Kidney capillary endothelial cell (primary cell): Measurements from ENCODE around the gene THOC6.
"Not testable (repeated sequence)": the region's sequence is repeated elsewhere in the genome, so short reads cannot be mapped to it uniquely, and the experiment has no call there.

Experiments used
- DNase-seq: peaks from one replicate; pipeline ENCODE4 v3.0.0-alpha.2; 2018; ENCODE audit warnings: low spot score

The THOC6 gene

DNA sequence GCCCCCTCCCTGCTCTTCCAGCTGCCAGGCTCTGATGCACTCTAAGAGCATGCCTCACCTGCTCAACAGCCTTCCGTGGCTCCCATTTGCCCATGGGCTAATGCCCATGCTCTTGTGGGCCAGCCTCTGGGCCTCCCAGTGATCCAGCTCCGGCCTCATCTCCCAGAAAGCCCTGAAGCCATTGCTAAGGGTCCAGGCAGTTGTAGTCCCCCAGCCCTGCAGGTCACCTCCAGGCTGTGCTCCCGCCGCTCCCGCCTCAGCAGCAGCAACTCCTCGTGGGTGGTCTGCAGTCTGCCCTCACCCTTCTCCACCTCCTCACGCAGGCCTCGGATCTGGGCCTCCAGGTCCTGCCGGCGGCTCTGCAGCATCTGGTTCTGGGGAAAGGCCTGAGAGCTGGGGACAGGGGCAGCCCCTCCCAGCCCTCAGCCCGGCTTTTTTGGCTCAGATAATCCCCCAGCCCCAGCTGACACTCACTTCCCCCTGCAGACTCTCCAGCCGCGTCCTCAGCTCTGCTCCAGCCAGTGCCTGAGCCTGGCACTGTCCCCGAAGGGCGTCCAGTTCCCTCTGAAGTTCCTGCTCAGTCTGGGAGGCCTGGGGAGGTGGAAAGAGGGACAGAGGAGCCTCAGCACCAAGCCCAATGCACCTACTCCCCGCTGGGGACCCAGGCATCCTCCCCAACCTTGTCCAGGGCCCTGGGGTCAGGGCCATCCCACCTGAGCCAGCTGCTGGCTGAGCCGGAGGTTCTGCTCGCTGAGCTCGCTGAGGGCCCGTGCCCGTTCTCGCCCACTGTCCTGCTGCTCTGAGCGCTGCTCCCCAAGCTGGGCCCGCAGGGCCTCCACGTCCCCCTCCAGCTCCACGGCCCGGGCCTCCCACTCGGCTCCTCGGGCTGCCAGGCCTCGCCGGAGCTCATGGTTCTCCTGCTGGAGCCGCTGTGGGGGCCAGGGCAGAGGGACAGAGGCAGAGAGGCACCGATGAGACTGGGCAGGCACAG is 6.7 kb downstream of the THOC6 start:
- DNase-seq = no peak

DNA sequence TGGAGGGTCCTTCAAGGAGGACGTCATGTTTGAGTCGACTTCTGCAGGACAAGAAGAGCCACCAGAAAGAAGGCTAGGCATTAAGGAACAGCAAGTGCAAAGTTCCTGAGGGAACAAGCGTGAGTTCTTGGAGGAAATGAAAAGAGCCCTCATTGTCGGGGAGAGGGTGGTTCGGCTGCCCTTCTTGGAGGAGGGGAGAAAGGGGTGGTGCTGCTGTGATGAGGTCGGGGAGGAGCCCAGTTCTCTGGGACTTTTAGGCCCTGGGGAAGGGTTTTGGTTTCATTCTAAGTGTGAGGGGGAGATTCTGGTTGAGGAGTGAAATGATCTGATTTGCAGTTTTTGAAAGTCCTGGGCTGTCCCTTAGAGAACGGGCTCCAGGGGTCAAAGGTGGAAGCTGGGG is 8.8 kb downstream of the THOC6 start:
- no peak for DNase-seq

DNA sequence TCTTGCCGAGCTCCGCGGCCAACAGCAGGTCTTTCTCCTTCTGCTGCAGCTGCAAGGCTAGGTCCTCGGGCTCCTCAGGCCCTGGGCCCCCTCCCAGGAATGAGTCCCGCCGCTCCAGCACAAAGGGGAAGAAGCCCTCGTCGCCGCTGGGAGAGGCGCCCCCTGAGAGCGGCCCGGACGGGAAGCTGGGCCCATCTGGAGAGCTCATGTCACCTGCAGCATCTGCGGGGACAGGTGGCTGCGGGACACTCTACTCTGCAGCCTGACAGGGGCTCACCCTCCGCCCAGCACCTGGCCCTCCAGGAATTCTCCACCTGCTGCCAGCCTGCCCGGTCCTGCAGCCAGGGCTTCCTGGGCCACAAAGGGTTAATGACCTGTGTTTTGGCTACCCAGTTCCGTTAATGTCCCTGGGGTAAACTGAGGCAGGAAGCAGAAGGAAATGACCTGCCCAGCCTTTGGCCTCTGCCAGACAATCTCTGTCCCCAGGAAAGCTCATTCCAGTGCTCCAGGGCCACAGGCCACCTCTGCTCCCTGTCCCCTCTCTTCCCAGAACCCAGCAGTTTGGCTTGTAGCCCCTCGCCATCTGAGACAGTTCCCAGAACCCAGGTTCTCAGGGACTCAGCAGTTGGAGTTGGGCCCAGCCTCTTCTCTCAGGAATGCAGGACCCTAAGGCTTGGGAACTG is 11.6 kb downstream of the THOC6 start:
- no peak for DNase-seq

DNA sequence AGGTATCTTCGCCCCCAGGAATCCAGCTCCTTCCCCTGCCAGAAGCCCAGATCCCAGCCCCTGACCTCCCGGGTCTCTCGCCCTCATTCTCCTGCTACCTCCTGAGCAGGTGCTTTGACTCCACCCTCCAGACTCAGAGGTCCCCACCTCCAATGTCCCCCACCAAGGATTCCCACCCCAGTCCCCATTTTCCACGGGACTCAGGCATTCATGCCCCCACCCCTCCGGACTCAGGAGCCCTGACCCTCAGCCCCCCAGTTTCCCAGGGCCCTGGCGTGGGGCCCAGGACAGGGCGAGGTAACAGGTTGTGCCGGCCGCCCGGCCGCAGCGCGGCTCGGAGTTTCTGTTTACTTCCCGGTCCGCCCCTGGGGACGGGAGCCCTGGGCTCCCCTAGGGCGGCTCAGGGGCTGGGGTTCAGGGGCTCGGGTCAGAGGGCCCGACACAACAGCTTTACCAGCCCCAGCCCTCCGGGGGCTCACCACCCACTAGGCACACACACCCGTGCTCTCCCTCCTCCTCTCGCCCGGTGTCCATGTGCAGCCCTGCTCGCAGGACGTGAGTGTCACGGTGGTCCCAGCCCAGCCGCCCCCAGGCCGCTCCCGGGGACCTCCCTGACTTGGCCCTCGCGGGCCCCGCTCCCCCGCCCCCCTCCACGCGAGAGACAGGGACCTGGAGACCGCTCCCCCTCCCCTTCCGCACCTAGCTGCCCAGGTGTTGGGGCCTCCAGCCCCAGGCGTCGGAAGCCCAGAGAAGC is 12.3 kb downstream of the THOC6 start:
- DNase-seq = no peak

DNA sequence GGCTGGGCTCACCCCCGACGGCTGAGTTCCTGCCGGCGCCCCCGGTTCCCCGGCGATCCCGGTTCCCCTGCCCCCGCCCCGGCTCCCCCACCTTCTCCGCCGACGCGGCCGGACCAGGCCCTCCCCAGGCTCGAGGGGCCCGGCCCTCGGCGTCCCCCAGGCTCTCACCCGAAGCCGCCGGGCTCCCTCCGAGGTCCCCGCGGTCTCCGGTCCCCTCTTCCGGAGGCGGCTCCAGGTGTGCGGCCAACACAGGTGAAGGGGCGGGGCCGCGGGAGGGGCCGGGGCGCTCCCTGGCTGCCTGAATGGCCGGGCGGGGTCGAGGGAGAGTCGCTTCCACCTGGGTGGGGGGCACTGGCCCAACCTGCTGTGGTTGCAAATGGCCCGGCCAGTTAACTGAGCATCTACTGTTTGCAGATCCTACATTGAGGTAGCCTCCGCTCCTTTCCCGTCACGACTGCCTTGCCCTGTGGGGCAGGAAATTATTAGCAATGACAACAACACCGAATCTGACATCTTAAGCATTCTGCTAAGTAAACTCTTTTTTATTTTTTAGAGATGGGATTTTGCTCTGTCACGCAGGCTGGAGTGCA is 13.0 kb downstream of the THOC6 start, which contains the start of gene BICDL2:
BICDL2 (minus strand) TSS at position 219 of the 590 bp plus-strand sequence. CDS start 1,448 bp downstream, outside the sequence.
- DNase-seq = no peak

DNA sequence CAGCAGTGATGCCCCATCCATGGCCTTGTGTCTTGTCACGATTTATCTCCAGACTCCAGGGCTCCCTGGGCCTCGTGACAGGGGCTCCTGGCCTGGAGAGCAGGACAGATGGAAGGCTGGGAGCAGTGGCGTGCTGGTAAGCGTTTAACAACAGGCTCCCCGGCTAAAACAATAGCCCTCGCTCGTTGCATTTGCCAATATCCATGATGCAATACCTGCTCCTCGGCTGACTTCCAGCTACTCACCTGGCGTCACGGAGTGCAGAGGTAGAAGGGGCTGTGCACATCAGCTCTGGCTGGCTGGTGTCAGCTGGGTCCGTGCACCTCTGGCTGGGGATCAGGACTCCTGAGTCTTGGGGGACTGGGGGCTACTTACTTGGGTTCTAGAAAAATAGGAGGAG is 14.4 kb downstream of the THOC6 start:
- DNase-seq = no peak

DNA sequence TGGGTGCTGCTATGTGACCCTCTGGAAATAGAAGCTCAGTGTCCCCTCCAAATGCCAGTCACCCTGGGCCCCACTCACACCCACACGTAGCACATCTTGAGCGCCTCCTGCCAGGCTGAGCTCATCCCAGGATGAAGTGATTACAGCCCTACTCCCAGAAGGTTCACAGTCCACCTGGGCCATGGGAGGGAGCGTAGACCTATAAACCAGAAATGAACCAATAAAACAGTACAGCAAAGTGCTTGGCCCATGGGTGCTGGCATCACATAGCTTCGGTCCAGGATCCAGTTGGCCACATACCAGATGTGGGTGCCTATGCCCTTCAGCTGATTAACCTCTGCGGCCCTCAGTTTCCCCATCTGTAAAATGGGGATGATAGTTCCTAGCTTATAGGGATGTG is 15.1 kb downstream of the THOC6 start:
- DNase-seq = no peak

DNA sequence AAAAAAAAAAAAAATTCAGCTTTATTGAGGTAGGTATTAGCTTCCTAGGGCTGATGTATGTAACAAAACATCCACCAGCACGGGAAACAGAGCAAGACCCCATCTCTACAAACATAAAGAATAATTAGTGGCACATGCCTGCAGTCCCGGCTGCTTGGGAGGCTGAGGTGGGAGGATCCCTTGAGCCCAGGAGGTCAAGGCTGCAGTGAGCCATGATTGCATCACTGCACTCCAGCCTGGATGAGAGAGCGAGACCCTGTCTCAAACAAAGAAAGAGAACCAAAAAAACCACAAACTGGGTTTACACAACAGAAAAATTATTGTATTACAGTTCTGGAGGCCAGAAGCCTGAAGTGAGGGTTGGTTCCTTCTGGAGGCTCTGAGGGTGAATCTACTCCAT is 18.5 kb downstream of the THOC6 start:
- no peak for DNase-seq

DNA sequence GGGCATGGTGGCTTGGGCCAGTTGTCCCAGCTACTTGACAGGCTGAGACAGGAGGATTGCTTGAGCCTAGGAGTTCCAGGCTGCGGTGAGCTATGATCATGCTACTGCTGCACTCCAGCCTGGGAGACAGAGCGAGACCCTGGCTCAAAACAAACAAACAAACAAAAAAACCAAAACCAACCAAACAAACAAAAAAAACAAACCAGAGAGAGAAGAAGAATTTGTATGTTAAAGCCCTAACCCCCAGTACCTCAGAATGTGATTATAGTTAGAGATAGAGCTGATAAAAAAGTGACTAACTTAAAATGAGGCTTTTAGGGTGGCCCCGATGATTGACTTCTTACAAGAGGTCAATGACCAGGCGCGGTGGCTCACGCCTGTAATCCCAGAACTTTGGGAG is 20.9 kb downstream of the THOC6 start:
- DNase-seq = no peak

DNA sequence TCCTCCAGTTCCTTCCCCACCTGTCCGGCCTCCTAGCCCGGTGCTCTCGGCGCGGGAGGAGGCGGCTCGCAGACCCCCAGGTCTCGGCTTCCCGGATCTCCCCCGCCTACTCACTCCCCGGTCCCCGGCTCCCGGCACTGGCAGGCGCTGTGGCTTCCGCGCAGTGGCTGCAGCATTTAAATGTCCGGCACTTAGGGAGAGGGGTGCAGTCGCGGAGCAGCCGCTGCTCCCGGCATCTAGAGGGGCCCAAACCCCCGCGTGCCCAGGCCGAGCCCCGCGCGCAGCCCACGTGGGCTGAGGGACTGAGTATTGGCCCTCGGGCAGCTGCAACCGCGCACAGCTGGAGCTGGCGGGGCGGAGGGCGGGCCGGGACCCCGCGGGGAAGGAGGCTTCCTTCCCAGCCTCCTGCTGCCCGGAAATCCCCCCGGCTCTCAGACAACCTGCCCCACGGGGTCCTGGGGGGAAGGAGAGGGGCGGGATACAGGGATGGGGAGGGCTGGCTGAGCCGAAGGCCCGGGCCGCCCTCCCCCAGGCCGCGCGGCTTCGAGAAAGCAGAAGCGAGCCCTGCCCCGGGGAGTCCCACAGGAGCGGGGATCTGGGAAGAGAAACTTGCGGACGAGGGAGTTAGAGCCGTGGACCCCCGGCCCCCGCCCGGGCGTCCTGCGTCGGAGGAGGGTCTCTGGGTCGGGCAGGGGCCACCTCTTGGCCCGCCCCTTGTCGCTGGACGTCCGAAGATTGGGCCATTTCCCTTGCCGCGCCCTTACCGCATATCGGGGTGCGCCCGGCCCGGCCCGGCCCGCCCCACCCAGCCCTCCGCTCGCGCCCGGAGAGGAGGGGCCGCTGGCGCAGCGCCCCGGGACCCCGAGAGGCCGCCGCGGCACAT is 22.2 kb downstream of the THOC6 start, which contains the start of gene MMP25:
MMP25 (plus strand) TSS at position 804 of the 883 bp plus-strand sequence. CDS start 357 bp downstream, outside the sequence.
- DNase-seq = no peak

DNA sequence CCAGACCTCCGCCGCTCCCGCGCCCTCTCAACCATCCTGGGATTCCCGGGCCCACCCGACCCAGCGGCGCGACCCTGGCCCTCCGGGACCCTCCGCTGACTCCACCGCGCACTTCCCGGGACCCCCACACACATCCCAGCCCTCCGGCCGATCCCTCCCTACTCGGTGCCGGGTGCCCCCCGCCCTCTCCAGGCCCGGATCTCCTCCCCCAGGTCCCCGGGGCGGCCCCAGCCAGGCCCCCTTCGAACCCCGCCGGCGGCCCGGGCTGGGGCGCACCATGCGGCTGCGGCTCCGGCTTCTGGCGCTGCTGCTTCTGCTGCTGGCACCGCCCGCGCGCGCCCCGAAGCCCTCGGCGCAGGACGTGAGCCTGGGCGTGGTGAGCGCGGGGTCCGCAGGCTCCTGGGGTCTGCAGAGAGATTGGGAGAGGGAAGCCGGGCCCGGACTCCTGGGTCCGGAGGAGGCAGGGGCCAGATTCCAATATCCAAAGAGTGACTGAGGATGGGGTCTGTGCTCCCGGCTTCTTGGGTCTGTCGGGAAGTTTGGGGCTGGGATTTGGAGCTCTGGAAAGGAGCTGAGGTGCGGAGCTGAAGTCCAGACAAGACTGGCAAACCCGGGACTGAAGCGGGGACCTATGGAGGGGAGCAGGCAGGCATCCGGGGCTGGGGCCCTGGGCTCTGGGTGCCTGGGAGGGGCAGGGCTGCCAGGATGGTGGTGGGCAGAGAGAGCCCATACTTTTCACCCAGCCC is 23.0 kb downstream of the THOC6 start:
- DNase-seq = no peak

DNA sequence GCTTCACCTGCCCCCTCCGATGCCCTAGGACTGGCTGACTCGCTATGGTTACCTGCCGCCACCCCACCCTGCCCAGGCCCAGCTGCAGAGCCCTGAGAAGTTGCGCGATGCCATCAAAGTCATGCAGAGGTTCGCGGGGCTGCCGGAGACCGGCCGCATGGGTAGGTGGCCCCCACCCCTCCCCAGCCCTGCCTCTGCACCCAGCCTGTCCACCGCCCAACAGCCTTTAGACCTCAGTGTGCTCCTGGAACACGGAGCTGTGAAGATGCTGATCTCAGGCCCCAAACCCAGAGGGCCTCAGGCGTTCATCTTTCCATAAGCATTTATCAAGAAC is 23.5 kb downstream of the THOC6 start:
- no peak for DNase-seq

DNA sequence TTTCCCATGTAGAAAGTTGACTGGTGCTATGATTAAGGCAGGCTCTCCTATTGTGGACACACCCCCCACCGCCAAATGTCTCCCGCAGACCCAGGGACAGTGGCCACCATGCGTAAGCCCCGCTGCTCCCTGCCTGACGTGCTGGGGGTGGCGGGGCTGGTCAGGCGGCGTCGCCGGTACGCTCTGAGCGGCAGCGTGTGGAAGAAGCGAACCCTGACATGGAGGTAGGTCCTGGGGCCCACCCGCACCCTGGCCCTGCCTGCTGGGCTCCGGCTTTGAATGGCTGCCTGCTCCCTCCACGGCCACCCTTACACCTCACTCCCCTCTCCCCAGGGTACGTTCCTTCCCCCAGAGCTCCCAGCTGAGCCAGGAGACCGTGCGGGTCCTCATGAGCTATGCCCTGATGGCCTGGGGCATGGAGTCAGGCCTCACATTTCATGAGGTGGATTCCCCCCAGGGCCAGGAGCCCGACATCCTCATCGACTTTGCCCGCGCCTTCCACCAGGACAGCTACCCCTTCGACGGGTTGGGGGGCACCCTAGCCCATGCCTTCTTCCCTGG is 26.2 kb downstream of the THOC6 start:
- DNase-seq = no peak

DNA sequence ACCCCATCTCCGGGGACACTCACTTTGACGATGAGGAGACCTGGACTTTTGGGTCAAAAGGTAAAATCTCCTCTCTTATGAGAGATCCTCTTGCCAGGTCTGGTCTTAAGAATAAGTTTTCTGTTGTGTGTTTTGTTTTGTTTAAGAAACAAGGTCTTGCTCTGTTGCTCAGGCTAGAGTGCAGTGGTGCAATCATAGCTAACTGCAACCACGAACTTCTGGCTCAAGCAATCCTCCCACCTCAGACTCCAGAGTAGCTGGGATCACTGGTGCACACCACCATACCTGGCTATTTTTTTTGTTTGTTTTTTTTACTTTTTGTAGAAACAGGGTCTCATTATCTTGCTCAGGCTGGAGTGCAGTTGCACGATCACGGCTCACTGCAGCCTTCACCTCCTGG is 26.7 kb downstream of the THOC6 start:
- DNase-seq = no peak

DNA sequence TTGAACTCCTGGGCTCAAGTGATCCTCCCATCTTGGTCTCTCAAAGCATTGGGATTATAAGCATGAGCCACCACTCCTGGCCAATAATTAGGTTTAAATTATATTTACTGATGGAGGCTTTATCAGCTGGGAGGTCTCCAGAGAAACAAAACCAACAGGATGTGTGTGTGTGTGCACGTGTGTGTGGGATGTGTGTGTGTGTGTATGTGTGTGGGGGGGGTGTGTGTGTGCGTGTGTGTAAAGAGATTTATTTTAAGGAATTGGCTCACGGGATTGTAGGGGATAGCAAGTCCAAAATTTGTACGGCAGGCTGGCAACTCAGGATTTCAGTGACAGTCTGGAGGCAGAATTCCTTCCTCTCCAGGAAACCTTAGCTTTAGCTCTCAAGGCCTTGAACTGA is 27.2 kb downstream of the THOC6 start:
- no peak for DNase-seq

DNA sequence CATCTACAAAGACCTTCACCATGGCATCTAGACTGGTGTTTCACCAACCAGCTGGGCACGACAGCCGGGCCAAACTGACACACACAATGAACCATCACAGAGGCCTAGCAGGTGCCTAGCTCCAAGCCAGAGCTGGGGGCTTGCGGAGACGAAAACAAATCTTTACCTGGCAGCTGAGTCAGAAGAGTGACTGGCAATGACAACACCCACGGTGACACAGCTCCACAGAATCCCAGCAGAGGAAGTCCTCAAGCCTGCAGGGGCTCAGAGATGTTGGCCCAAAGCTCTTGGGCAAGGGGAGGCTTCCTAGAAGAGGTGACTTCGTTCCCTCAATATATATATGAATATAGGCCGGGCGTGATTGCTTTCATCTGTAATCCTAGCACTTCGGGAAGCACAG is 27.7 kb downstream of the THOC6 start:
- DNase-seq = no peak

DNA sequence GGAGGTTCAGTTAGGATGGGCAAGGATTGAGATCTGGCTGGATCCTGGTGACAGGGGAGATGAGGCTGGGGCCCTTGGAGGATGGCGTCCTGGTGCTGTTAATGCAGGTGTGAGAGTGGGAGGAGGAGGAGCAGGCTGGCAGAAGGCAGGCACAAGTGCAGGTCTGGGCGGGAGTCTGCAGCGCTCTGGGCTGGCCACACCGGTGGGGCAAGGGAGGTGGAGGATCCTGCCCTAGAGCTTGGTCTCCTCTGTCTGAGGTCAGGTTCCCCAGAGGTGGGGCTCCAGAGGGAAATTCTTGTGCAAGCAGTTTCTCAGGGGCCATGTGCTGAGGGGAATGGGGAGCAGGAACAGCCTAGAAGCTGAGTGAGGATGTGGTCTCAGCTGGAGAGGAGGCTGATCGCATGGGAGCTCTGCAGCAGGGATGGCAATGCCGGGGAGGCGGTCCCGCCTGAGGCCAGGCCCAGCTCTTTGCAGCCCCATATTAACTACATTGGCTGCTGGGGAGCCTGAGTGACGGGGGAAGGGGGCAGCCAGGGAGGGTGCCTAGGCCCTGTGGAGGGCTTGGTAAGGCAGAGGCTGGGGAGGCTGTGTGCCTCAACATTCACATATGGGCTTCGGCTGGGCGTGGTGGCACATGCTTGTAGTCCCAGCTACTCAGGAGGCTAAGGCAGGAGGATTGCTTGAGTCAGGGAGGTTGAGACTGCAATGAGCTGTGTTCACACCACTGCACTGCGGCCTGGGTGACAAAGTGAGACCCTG is 28.9 kb downstream of the THOC6 start:
- DNase-seq = not testable (repeated sequence)

DNA sequence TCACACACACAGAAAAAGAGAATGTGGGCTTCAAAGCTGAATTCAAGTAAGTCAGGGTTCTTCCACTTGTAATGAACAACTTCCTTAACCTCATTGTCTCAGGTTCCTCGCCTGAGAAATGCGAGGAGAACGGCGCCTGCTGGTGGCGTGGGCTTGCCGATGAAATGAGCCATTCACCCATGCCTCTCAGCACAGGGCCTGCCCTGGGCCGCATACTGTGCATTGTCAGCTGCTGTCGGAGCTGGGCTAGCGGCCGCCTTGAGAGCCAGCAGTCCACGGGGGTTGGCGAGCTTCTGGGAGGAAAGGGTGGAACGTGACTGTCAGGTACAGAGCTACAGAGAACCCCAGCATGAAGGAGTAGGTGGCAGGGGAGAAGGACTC is 29.5 kb downstream of the THOC6 start:
- DNase-seq = not testable (repeated sequence)
